OCI-LY1 (cell line): ENCODE measurements around the gene DYNC1H1.

Experiments used
- EZH2 ChIP-seq: fragments of 200-600 bp; sonication (generic), shearing (Covaris generic); IDR thresholded peaks from 2 replicates; pipeline ENCODE4 v1.8.0; 2017; ENCODE audit warnings: borderline replicate concordance, mixed run types, mild to moderate bottlenecking, antibody characterized with exemption, low read length, moderate library complexity, mixed read lengths
- TF ChIP-seq, protein P1 (sequence below): fragments of 200-600 bp; sonication (generic), shearing (Covaris generic); IDR thresholded peaks from 2 replicates; pipeline ENCODE4 v1.5.1; 2017; ENCODE audit warnings: mild to moderate bottlenecking, antibody characterized with exemption, low read length, moderate library complexity, mixed read lengths

DNA sequence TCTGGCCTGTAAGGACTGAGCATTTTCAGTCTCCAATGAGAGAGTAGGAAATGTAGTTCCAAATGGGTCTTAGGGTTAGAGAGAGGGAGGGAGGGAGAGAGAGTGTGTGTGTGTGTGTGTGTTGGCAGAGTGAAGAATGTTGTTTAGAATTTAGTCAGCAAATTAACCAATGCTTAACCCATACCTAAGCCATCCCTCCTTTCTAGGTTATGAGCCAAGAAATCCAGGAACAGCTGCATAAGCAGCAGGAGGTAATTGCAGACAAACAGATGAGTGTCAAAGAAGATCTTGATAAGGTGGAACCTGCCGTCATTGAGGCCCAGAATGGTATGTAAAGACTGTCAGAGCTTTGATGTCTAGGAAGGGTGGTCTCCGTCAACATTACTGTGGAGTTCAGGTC, 65.6 kb downstream of the DYNC1H1 start:
- TF ChIP-seq, protein P1, sequence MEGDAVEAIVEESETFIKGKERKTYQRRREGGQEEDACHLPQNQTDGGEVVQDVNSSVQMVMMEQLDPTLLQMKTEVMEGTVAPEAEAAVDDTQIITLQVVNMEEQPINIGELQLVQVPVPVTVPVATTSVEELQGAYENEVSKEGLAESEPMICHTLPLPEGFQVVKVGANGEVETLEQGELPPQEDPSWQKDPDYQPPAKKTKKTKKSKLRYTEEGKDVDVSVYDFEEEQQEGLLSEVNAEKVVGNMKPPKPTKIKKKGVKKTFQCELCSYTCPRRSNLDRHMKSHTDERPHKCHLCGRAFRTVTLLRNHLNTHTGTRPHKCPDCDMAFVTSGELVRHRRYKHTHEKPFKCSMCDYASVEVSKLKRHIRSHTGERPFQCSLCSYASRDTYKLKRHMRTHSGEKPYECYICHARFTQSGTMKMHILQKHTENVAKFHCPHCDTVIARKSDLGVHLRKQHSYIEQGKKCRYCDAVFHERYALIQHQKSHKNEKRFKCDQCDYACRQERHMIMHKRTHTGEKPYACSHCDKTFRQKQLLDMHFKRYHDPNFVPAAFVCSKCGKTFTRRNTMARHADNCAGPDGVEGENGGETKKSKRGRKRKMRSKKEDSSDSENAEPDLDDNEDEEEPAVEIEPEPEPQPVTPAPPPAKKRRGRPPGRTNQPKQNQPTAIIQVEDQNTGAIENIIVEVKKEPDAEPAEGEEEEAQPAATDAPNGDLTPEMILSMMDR = no peak
- no peak for TF ChIP-seq EZH2
